Stimulated activated CD8-positive, alpha-beta memory T cell treated with anti-CD3 and anti-CD28 coated beads, Interleukin-4, amount 100 ng/mL, for 48 hours (primary cell): ENCODE measurements around the gene C20orf202.

Experiments used
- DNase-seq: peaks from one replicate; pipeline ENCODE4 v3.0.0-alpha.2; 2020

The C20orf202 gene

DNA sequence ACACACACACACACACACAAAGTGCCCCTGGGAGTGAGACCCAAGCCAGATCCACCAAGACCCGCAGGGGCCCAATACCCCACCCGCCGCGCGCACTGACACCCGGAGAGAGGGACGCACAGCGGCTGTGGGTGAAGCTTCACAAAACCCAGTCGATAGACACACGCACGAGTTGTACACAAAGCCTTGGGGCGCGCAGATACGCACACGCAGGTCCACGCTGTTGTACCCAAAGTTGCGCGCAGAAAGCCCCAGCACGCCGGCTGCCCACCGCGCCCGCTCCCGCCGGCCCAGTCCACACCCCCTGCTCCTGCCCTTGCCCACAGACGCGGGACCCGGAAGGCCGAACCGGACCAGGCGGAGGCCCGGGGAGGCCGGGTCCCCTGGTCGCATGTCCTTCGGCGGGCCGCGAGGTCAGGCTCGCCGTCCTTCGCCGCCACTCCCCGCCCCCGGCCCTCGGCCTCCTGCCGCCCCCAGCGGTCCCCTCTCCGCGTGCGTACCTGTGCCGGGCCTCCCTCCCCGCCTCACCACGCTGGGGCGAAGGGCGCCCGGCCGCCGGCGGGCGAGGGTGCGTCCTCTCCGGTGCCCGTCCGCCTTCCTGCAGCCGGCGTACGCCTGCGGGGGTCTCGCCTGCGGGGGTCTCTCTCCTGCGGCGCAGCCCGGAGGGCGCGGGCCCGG is 18.5 kb upstream of the C20orf202 start, which contains the start of gene TMEM74B:
TMEM74B (minus strand) TSS at position 344 of the 678 bp plus-strand sequence. CDS start 1,180 bp downstream, outside the sequence.
- no peak for DNase-seq

DNA sequence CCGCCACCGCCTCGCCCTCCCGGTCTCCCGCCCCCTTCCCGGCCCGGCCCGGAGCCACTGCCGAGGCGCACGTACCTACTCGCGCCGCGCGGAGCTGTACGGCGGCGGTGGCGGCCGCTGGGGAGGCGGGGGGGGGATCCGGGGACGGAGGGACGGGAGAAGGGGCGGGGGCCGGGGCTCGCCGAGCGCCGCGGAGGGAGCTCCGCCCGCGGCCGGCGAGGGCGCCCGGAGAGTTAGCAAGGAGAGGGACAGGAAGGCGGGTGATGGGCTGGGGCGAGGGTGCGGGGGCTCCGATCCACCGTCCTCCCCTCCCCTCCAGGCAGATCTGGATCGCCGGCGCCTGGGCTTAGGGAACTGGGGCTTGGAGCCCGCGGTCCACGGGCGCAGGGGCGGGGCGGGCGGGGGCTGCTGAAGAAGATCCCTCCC is 17.9 kb upstream of the C20orf202 start:
- DNase-seq, result peak; percentile 31

DNA sequence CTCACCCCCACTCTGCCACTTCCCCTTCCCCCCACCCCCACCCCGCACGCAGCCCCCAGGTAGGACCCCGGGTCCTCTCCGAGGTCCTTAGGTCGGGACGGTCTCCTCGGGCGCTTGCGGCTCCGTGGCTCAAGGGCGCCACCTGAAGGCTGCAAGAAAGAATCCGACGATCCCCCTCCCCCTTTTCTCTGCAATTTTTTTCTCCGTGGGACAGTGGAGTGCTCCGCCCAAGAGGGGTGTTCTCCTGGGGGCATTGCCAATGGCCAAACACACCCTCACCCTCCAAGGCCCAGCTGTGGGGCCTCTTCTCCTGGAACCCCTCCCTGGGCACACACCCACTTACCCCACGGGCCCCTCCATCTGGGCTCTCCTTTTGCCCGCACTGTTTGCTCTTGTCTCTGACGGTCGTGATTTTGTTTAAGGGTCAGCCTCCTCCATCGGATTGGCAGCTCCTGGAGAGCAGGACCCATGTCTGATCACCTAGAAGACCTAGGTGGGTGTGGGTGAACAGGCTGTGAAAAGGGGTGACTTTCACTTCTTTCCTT is 17.4 kb upstream of the C20orf202 start:
- peak; percentile 70 for DNase-seq

DNA sequence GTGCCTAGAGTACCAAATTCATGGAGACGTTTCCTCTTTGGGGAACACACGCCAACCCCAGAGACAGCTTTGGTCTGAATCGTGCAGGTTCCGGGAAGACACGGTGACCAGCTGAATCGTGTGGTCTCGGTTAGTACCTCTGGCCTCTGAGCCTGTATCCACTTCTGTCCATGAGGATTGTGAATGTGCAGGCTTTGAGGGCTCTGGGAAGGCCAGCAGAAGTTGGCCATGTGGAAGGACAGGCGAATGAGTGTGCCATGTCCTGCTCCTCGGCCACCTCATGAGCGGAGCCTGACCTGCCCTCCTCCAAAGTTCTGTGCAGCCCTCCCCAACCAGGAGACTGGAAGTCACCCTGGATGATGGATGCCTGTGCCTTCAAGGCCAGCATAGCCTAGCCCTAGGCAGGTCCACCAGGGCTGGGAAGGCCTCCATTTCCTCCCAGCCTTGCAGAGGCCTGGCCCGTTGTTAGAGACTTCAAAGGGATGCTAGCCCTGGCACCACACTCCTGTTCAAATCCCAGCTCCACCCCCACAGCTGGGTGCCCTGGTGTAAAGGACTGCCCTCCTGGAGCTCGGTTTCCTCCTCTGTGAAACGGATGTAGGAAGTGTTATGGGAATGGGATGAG is 16.8 kb upstream of the C20orf202 start:
- no peak for DNase-seq

DNA sequence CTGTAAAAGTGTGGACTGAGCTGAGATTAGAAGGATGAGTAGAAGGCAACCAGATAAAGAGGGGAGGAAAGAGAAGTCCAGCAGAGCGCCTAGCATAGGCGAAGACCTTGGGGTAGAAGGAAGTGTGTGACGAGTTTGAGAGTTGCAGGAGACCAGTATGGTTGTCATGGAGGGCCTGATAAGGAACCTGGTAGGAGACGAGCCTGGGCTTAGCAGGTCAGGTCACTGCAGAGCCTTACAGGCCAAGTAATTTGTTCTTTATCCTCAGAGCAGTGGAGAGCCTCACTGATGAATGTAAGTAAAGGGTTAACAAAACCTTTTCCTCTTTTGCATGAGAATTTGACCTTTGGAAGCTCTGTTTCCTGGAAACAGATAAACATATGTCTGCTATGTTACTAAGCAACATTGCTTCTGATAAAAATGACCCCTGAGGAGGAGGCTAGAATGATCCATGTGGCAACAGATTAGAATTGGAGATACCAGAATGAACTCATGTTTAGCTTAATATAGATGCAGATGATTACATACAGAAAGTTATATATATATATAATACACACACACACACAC is 15.6 kb upstream of the C20orf202 start:
- DNase-seq, result no peak

DNA sequence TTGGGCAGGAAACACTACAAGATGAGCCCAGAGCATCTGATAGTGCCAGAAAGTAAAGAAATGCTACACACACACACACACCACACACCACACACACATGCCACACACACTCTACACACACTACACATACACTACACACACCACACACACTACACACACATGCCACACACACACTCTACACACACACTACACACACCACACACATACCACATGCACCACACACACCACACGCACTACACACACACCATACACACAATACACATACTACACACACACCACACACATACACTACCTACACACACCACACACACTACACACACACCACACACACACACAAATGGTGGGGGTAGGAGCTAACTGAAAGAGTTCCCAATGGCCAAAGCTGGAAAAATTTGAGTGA is 14.9 kb upstream of the C20orf202 start:
- DNase-seq, result no peak

DNA sequence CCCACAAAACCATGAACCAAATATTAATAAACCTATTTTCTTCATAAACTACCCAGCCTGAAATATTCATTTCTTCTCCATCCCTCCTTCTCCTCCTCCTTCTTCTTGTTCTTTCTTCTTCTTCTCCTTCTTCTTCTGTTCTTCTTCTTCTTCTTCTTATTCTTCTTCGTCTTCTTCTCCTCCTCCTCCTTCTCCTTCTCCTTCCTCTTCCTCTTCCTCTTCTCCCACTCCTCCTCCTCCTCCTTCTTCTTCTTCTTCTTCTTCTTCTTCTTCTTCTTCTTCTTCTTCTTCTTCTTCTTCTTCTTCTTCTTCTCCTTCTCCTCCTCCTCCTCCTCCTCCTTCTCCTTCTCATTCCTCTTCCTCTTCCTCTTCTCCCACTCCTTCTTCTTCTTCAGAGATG is 13.4 kb upstream of the C20orf202 start:
- no peak for DNase-seq

DNA sequence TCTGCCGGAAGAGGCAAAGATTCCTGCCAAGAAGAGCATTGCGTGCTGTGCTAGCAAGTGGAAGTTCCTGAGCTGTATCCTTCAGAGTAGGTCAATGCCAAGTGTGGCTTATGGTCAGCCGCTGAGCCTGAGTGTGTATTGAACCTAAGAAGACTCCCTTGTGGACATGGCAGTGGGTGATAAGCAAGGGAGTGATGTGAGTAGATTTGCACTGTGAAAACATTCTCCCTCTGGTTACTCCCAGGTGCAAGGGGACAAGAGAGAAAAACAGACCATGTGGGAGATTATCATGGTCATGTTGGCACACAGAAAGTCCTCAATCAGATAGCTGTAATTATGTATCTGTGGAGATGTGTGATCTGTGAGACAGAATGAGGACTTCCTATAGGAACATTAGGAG is 12.4 kb upstream of the C20orf202 start:
- no peak for DNase-seq

DNA sequence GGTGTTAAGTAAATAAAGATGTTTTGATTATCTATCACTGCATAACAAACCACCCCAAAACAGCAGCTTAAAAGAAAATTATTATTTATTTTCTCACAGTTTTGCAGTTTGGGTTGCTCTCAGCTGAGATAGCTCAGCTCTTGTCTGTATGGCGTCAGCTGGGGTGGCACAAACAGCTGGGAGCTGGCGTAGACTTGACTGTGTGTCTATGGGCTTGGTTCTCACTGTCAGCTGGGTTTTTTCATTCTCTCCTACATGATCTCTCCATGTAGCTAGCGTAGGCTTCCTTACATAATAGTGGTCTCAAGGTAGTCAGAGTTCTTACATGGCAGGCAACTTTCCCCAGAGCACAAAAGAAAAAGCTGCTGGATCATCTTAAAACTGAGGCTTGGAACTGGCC is 12.0 kb upstream of the C20orf202 start:
- DNase-seq, result no peak

DNA sequence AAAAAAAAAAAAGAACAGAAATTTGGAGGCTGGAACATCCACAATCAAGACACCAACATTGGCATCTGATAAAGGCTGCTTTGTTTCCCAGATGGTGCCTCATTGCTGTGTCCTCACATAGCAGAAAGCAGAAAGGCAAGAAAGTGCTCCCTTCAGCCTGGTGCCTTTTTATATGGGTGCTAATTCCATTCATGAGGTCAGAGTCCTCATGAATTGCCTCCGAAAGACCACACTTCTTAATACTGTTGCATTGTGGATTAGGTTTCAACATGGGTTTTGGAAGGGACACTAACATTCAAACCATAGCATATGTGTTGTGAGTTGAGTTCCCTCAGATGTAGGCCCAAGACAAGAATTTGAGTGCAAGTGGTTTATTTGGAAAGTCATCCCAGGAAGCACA is 8.0 kb upstream of the C20orf202 start:
- DNase-seq, result no peak

DNA sequence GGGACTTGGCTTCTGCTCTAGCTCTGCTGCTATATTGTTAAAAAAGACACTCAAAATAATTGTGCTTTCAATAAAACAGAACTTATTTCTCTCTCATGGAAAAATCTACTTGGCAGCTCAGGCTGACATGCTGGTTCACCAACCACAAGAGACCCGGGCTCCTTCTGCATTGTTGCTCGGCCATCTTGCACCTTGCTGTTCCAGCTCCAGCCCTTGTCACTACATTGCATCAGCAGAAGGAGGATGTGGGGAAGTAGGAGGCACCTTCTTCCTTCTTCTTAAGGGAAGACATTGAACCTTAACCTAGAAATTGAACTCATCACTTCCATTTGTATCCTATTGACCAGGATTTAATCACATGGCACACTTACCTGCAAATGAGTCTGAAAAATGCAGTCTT is 6.6 kb upstream of the C20orf202 start:
- DNase-seq, result no peak

DNA sequence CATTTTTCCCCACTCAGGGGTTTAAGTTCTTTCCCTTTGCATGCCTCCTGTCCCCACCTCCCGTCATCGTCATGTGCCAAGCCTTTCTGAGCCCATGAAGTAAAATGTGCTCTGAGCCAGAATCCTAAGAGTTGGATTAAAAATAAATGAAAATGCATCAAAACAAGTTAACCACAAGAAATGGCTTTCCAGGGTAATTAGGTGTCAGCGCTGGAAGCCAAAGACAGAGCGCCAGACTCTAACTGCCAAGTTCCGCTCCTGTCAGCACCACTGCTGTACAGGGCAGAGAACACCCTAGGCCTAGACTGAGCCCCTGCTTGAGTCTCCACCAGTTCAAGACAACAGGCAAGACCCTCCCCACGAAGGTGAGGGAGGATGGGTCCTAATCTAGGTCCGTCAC is 5.5 kb upstream of the C20orf202 start:
- DNase-seq, result no peak

DNA sequence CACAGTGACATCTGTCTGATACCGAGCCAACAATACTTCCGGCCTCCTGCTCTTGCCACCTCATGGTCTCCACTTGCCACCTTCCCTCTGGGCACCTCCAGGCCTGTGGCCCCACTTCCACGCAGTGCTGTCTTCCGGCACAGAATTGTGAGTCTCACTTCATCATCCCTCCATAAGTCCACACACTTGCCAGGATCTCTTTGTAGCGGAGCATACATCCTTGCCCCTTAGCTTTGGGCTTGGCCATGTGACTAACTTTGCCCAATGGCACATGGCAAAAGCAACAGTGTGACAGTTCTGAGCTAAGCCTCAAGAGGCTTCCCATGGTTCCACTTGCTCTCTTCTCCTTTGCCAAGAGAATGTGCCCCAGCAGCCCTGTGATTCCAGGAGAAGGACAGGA is 4.5 kb upstream of the C20orf202 start:
- DNase-seq, result no peak

DNA sequence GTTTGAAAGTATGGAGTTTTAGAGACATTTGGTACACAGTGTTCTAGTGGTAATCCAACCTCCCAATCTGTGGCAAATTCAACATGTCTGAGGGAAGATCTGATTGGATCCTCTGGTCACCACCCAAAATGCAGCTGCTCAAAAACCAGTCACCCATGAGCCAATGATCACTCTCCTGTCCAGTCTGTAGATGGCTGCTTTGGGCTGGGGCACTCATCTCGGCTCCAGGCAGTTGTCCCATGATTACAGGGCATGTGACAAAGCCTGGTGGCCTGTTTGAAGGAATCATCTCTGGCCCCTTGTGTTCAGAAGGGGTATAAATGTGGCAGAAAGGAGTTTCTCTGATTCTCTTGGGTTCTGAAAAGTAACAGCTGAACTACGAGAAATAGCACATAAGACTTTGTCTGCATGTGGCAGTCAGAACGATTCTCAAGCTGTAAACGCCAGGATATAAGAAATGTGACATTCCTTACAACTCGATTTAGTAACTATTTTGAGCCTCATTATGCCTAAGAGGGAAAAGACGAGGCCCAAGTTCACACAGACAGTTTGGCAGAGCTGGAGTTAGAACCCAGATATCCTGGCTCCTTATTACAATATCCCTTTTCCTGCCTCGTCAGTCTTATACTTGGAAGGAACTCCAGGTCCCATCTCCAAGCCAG is 3.9 kb upstream of the C20orf202 start:
- no peak for DNase-seq

DNA sequence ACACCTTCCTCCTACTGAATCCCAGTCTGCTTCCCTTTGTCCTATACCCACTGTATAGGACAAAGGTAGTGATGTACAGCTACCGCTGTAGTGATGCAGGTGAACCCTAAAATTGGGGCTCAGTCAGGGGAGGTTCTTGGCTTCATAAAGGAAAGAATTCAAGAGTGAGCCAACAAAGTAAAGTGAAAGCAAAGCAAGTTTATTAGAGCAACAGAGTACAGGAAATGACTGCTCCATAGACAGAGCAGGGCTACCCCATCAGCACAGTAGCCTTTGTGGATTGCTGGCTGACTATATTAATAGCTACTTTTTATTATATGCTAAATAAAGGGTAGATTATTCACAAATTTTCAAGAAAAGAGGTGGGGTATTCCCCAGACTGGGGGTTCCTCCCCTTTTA is 3.3 kb upstream of the C20orf202 start:
- DNase-seq, result no peak

DNA sequence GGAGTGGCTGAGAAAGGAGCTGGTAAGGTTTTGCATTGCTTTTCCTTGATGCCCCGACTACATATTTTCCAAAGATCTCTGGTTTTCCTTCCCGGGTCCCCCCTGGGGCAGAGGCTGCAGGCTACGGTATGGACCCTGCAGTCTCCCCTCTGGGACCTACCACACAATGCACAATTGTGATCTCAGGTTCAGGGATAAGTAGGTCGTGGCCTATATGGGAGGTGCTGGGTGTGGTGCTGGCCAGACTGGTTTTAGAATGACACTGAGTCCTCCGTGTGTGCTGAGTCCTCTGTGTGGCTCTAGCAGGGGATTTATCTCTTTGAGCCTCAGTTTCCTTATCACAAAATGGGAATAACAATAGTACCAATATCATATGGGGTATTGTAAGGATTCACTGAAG is 376 bp downstream of the C20orf202 start:
- no peak for DNase-seq

DNA sequence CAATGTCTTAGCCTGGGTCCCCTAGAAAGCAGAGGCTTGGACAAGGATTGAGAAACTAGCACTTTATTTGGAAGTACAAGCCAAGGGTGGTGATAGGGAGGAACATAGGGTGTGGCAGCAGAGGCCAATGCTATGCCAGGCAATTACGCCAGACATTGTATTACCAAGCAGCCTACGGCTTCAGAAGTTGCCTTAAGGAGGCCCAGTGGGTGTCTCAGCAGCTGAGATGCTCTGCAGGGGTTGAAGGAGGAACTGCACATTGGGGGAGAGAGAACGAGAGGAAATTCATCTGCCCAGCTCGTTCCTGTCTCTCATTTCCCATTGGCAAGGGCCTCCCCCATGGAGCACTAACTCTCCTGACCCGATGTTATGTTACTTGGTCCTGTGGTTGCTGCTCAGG is 859 bp downstream of the C20orf202 start:
- no peak for DNase-seq

DNA sequence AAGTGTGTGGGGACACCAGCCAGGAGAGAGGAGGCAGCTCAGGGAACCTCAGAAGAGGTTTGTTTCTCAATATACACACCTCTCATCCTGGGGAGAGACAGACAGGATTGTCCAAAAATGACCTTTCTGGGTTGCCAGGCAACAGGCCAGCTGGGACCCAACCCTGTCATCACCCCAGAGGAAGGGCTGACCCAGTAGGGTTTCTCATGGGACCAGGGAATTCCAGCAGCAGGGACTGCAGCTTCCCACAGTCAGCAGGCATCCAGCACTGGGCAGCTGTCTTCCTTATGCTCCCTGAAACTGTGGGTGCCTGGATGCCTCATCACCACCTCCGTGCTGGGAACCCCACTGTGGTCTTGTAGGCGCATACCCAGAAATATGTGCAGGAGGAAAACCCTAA is 1.3 kb downstream of the C20orf202 start:
- no peak for DNase-seq

DNA sequence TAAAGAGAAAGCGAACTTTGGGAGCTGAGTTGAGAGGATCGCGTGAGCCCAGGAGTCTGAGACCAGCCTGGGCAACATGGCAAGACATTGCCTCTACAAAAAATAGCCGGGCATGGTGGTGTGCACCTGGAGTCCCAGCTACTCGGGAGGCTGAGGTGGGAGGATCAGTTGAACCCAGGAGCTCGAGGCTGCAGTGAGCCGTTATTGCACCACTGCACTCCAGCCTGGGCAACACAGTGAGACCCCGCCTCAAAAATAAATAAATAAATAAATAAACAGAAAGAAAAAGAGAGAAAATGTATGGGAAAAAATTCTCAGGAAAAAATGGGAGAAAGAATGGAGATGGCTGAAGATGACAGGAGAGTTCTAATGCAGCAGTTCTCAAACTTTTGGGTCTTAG is 2.5 kb downstream of the C20orf202 start:
- no peak for DNase-seq

DNA sequence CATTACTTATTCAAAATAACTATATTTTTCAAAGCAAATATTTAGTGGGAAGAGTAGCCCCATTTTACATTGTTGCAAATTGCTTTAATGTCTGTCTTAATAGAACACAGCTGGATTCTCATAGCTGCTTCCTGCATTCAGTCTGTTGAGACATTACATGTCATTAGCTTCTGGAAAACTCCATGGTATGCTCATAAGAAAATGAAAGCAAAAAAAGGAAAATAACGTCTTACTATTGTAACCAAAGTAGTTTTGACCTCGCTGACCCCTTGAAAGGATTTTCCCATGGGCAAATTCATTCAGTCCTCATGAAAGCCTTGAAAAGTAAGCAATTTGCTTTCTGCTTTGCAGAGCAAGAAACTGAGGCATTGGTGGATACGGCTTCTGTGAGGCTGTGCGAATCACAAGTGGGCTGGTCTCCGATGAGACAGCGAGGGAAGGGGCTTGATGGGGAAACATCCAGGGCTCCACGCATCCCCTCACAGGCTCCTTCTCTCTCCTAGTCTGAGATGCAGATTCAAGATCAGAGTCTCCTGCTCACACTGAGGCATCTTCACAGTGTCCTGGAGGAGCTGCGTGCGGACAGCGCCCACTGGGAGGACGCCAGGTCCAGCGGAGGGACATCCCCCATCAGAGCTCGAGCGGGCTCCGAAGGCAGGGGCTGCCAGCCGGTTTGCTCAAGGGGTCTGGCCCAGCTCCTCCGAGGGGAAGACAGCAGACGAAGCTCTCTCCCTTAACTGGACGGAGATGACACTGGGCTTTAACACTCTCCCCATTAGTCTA is 3.3 kb downstream of the C20orf202 start:
- DNase-seq, result no peak

DNA sequence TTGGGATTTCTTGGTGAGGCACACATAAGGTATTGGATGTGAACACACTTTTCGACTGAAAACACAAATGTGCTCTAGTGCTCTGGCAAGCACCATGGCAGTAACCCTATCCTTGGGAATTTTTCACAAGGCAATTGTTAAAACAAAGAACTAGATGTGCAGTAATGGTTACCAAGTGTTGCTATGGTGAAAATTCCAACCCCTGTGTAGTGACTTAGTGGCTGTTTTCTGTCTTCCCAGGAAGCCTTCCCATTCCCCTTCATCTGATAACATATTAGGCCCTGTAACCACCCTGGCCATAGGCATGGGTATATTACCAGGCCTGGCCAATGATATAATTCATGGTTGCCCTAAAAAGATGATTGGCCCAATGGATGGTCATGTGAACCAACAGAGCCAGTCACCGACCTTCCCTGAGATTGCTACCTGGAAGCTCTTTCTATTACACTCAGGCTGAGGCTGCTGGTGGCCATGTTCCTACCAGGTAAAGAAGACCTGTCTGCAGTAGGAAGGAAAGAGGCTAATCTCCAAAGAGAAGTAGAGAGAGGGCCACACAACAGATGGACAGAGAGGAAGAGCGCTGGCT is 4.1 kb downstream of the C20orf202 start:
- no peak for DNase-seq
